DND-41 (cell line): Measurements from ENCODE around the gene SLC34A3.

Experiments used
- CTCF ChIP-seq: IDR thresholded peaks from 2 replicates; pipeline ENCODE4 v1.5.1; 2012; ENCODE audit warnings: borderline replicate concordance, low read length, moderate library complexity, mild to moderate bottlenecking; ENCODE audit not compliant: poor library complexity, severe bottlenecking; ENCODE audit errors: extremely low read depth
- EZH2 ChIP-seq: IDR thresholded peaks from 3 replicates; pipeline ENCODE4 v1.6.1; 2012; ENCODE audit warnings: borderline replicate concordance, low read depth, mild to moderate bottlenecking, moderate library complexity, low read length, inconsistent platforms; ENCODE audit not compliant: severe bottlenecking

DNA sequence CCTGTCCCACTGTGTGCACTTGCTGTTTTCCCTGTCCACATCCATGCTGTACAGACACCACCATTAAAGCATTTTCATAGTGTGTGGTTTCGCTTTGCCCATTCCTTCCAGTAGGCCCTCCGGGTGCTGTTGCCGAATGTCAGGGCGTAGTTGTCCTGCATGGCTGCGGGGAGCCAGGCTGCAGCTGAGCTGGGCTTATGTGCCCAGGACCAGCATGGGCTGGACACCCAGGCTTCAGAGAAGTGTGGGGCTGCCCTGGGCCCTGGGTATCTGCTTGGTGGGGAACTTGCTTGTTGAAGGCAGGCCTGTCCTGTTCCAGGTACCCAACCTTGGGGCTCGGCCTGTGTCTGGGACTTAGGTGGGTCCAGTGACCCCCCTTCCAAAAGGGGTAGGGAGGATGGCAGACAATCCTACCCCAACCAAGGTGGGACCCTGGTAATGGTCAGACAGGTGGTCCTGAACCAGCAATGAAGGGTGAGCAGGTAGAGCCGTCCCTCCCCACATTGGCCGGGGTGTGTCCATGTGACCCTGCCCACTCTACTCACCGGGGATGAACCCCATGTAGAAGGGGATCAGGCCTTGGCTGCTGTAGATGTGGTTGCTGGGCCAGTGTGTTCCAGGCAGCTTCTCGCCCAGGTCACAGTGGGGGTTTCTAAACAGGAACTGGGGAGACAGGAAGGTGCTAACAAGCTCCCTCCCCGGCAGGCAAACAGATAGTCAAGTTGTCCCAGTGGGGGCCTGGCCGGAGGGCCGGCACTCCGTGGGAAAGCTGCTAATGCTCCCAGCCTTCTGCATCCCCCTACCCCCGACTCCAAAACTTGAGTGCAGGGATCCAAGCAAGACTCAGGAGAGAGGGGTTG is 13.2 kb downstream of the SLC34A3 start:
- TF ChIP-seq CTCF, result no peak
- TF ChIP-seq EZH2, result no peak
